HepG2 (cell line): Measurements from ENCODE around the gene MLN. TPM values are rescaled to one million over a fixed set of nuclear protein-coding genes. Genes with fewer than 3 reads are reported as not detected.
A peak's percentile ranks its signal among the peaks of the same experiment; 100 is the strongest.

Experiments used
- ATAC-seq: fragments of 200-7000 bp; cut with Tn5 transposase; 3 replicates; pipeline ENCODE4 v1.9.1; 2020; ENCODE audit warnings: mild to moderate bottlenecking, moderate library complexity
- BruUV-seq: library from RNA; stranded (reverse); fragments of 400-500 nt; replicated peaks from 2 replicates; lab custom pipeline; 2021; lab: Mats Ljungman, UMichigan
- CTCF ChIA-PET: fragments of 300-600 bp; formaldehyde crosslinking; extraction: SDS; loops from one replicate; lab custom pipeline; 2021; ENCODE audit warnings: low total read pairs, inconsistent platforms, low intra/inter-chr PET ratio; lab: Yijun Ruan, JAX
- POLR2A ChIA-PET: fragments of 350-600 bp; sonication (Branson Sonifier 250); formaldehyde crosslinking; loops from one replicate; lab custom pipeline; 2020; ENCODE audit warnings: antibody characterized with exemption, inconsistent platforms; lab: Yijun Ruan, JAX
- DNase-seq: peaks from one replicate; pipeline ENCODE4 v3.0.0-alpha.2; 2015; ENCODE audit warnings: low spot score
- FAIRE-seq: peaks from 3 replicates; lab custom pipeline; 2011; peaks lifted over from hg19 to GRCh38; lab: Jason Lieb, UNC
- H2AFZ ChIP-seq: one replicate; pipeline ENCODE4 v1.6.1; 2011; ENCODE audit warnings: low read length, inconsistent platforms
- H3K27ac ChIP-seq: fragments of 300-600 bp; 3 replicates; pipeline ENCODE4 v1.8.0; 2011; ENCODE audit warnings: mixed run types, mild to moderate bottlenecking, mixed read lengths, low read length, inconsistent platforms; ENCODE audit not compliant: insufficient read depth; ENCODE audit errors: extremely low read length
- H3K27me3 ChIP-seq, 2 experiments: fragments of 200-600 bp in 1 of 2; 2 replicates in 1 of 2; 3 replicates in 1 of 2; pipeline versions ENCODE4 v1.6.0 to v1.8.0; 2011; ENCODE audit warnings: low read length in 2 of 2, mild to moderate bottlenecking in 2 of 2, moderate library complexity in 2 of 2, inconsistent platforms in 1 of 2; ENCODE audit not compliant: insufficient read depth in 2 of 2, control insufficient read depth in 1 of 2
- H3K36me3 ChIP-seq, 2 experiments: fragments of 200-600 bp in 1 of 2; replicated peaks in 1 of 2; 2 replicates in 1 of 2; 3 replicates in 1 of 2; pipeline versions ENCODE4 v1.5.1 to v1.8.0; 2011; ENCODE audit warnings: low read length in 2 of 2, inconsistent platforms in 1 of 2; ENCODE audit not compliant: insufficient read depth in 2 of 2, control insufficient read depth in 1 of 2
- H3K4me1 ChIP-seq: 2 replicates; pipeline ENCODE4 v1.5.1; 2012; ENCODE audit warnings: low read length, inconsistent platforms; ENCODE audit not compliant: insufficient read depth
- H3K4me2 ChIP-seq: 2 replicates; pipeline ENCODE4 v1.6.0; 2011; ENCODE audit warnings: low read depth, low read length, inconsistent platforms
- H3K4me3 ChIP-seq, 3 experiments: fragments of 200-600 bp in 1 of 3; sonication (generic), shearing (Covaris generic) in 1 of 3; replicated peaks in 1 of 3; 2 replicates each; pipeline ENCODE4 v1.5.1; 2011 to 2016; ENCODE audit warnings: low read length in 3 of 3, inconsistent platforms in 2 of 3, low read depth in 2 of 3, mild to moderate bottlenecking in 2 of 3, control low read depth in 1 of 3, mixed read lengths in 1 of 3; ENCODE audit not compliant: insufficient read depth in 1 of 3
- H3K79me2 ChIP-seq: one replicate; pipeline ENCODE4 v1.6.1; 2011; ENCODE audit warnings: low read length, inconsistent platforms; ENCODE audit not compliant: insufficient read depth
- H3K9ac ChIP-seq: 2 replicates; pipeline ENCODE4 v1.6.0; 2011; ENCODE audit warnings: mild to moderate bottlenecking, low read depth, low read length, inconsistent platforms; ENCODE audit not compliant: insufficient read depth
- H3K9me3 ChIP-seq: 2 replicates; pipeline ENCODE4 v1.5.1; 2012; ENCODE audit warnings: mild to moderate bottlenecking, low read length
- H4K20me1 ChIP-seq: 2 replicates; pipeline ENCODE4 v1.6.0; 2011; ENCODE audit warnings: inconsistent platforms, mild to moderate bottlenecking, low read length, moderate library complexity; ENCODE audit not compliant: insufficient read depth
- GTF3A ChIP-seq: sonication (generic); formaldehyde crosslinking; conservative IDR thresholded peaks from 2 replicates; pipeline ENCODE4 v1.4.0; 2020; ENCODE audit warnings: mild to moderate bottlenecking, missing genetic modification reagents
- HNRNPL ChIP-seq: fragments of 200-400 bp; formaldehyde crosslinking; IDR thresholded peaks from 2 replicates; pipeline ENCODE4 v1.6.1; 2017; ENCODE audit warnings: mild to moderate bottlenecking, low read depth, low read length
- MAFF ChIP-seq: IDR thresholded peaks from 2 replicates; pipeline ENCODE4 v1.6.1; 2011; ENCODE audit warnings: low read depth, low read length, improper control_type of control experiment
- MAFK ChIP-seq, 2 experiments: IDR thresholded peaks in 1 of 2; conservative IDR thresholded peaks in 1 of 2; 2 replicates each; pipeline ENCODE4 v1.6.1; 2011; ENCODE audit warnings: improper control_type of control experiment in 2 of 2, low read length in 2 of 2
- NFE2L2 ChIP-seq: fragments of 150-350 bp; IDR thresholded peaks from 2 replicates; pipeline ENCODE4 v1.6.1; 2014; ENCODE audit warnings: low read length
- PHF8 ChIP-seq: sonication (generic); formaldehyde crosslinking; IDR thresholded peaks from 2 replicates; pipeline ENCODE4 v1.5.0; 2020; ENCODE audit warnings: missing genetic modification reagents
- TIGD3 ChIP-seq: sonication (generic); formaldehyde crosslinking; IDR thresholded peaks from 2 replicates; pipeline ENCODE4 v1.5.1; 2020; ENCODE audit warnings: mild to moderate bottlenecking, missing genetic modification reagents, borderline replicate concordance
- TOPORS ChIP-seq: sonication (generic); formaldehyde crosslinking; IDR thresholded peaks from 2 replicates; pipeline ENCODE4 v1.8.0; 2023; ENCODE audit warnings: mild to moderate bottlenecking, missing genetic modification reagents
- WIZ ChIP-seq: sonication (generic); formaldehyde crosslinking; IDR thresholded peaks from 2 replicates; pipeline ENCODE4 v1.5.1; 2020; ENCODE audit warnings: mild to moderate bottlenecking, missing genetic modification reagents
- ZNF768 ChIP-seq: sonication (generic); formaldehyde crosslinking; IDR thresholded peaks from 2 replicates; pipeline ENCODE4 v1.4.0; 2020; ENCODE audit warnings: missing genetic modification reagents
- ZNF883 ChIP-seq: sonication (generic); formaldehyde crosslinking; IDR thresholded peaks from 2 replicates; pipeline ENCODE4 v1.5.1; 2020; ENCODE audit warnings: mild to moderate bottlenecking, missing genetic modification reagents; ENCODE audit errors: not compliant biosample characterization
- WGBS: methylation state at CpG from one replicate; pipeline ENCODE4 v1.1.6; 2017; ENCODE audit warnings: low lambda C conversion rate; 5-methylcytosine and 5-hydroxymethylcytosine counted together
- in situ Hi-C: cut with HindIII; loops from 2 replicates; pipeline ENCODE4 v1.10.0; 2017; ENCODE audit warnings: low pct_unique_long_range_greater_than_20kb; ENCODE audit not compliant: extremely low pct_ligation_motif_present
- intact Hi-C: fragments of 100-400 bp; cut with micrococcal nuclease; formaldehyde crosslinking; loops from one replicate; pipeline ENCODE4 v1.10.0; 2022; ENCODE audit not compliant: unreplicated experiment
- polyA plus RNA-seq, 8 experiments: library from polyadenylated mRNA; depleted of rRNA in 3 of 8; stranded (reverse) in 7 of 8; unstranded in 1 of 8; fragments of >200 nt; fragmentation: Illumina TruSeq in 4 of 8; extraction: Trizol in 4 of 8; gene quantifications; 2 replicates each; pipeline versions ENCODE4 v1.2.1 to v1.2.3, GENCODE V29; 2011 to 2016; ENCODE audit warnings: low read depth in 4 of 8, missing spikeins in 1 of 8, mixed read lengths in 1 of 8; ENCODE audit not compliant: insufficient read depth in 1 of 8
- total RNA-seq, 5 experiments: library from RNA; depleted of rRNA; stranded (reverse); fragments of >200 nt; fragmentation: Illumina TruSeq; extraction: Trizol; gene quantifications; 2 replicates each; pipeline ENCODE4 v1.2.3, GENCODE V29; 2016; ENCODE audit warnings: low read depth in 1 of 5
- TF ChIP-seq, protein P1 (sequence below): sonication (generic); formaldehyde crosslinking; IDR thresholded peaks from 2 replicates; pipeline ENCODE4 v1.8.0; 2022; ENCODE audit warnings: missing genetic modification reagents, mild to moderate bottlenecking, moderate library complexity, borderline replicate concordance

The MLN gene
- total and polyA plus RNA-seq, 2 of the 13 experiments (the other 11 are each of a cell fraction or from before 2014, with no cell fraction given), result not detected

DNA sequence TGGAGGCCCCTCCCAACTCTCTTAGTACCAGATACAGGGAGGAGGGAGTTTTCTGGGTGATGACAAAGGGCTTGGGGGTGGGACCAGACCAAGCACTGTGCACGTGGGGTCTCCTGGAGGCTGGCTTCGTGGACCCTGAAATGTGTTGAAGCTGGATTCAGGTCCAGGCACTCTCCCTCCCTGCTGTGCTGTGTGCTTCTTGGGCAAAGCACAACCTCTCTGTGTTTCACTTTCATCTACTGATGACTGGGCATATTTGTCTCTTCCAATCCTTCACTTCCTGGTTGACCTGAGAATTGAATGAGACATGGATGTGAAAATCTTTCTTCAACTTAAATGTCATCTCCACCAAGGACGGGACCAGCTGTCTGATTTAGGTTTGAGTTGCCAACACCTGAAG is 14.5 kb upstream of the MLN start:
- no peaks in the 10 kb centered on the region for H3K36me3 ChIP-seq
- H3K79me2 ChIP-seq, result no peaks in the 10 kb centered on the region
- peaks cover 8 to 44% of the 10 kb centered on the region in 2 experiments; a peak in 4 of 5 replicates for H3K27me3 ChIP-seq
- no peak for FAIRE-seq
- no TSS peak for BruUV-seq
- 12% methylated on average over 3 of the region's 3 CpGs for WGBS
- no peak overlapping the region for H2AFZ ChIP-seq
- TF ChIP-seq PHF8 (CRISPR knock-in tag), result no peak
- peak; percentile 55 to 67 for TF ChIP-seq MAFK (conservative IDR thresholded peaks at IDR 0.05 in 1 of 2, IDR thresholded peaks at IDR 0.05 in 1 of 2; ENCODE audit: low read length in 2 of 2)
- no peak for TF ChIP-seq TOPORS (CRISPR knock-in tag)
- TF ChIP-seq WIZ (CRISPR knock-in tag), result no peak
- TF ChIP-seq NFE2L2, result peak; percentile 17; the same call in 1 of the 2 replicates
- TF ChIP-seq ZNF883 (CRISPR knock-in tag), result no peak
- peak; percentile 85 for TF ChIP-seq ZNF768 (CRISPR knock-in tag)
- no peak for TF ChIP-seq TIGD3 (CRISPR knock-in tag)
- peak; percentile 58; the same call in 1 of the 2 replicates for TF ChIP-seq MAFF
- TF ChIP-seq, protein P1, sequence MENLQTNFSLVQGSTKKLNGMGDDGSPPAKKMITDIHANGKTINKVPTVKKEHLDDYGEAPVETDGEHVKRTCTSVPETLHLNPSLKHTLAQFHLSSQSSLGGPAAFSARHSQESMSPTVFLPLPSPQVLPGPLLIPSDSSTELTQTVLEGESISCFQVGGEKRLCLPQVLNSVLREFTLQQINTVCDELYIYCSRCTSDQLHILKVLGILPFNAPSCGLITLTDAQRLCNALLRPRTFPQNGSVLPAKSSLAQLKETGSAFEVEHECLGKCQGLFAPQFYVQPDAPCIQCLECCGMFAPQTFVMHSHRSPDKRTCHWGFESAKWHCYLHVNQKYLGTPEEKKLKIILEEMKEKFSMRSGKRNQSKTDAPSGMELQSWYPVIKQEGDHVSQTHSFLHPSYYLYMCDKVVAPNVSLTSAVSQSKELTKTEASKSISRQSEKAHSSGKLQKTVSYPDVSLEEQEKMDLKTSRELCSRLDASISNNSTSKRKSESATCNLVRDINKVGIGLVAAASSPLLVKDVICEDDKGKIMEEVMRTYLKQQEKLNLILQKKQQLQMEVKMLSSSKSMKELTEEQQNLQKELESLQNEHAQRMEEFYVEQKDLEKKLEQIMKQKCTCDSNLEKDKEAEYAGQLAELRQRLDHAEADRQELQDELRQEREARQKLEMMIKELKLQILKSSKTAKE, result no peak
- TF ChIP-seq GTF3A, result no peak
- no peak for TF ChIP-seq HNRNPL
- TF ChIP-seq, all 625 proteins: peak for 4
- ChIA-PET POLR2A (interaction anchor here (1.7 kb wide), 1 partner anchor 21 kb away, joined by 4 read pairs; no protein-coding TSS in a partner anchor), CTCF (no interaction called here)
- ATAC-seq (no peak), DNase-seq (no peak)
- intact Hi-C loops (no loop called here), in situ Hi-C loops (no loop called here)
- H3K27ac ChIP-seq, result no peak overlapping the region
- H3K4me3 ChIP-seq, result no peak overlapping the region
- H3K9me3 ChIP-seq, result no peaks in the 10 kb centered on the region
- no peak overlapping the region for H3K9ac ChIP-seq
- H3K4me1 ChIP-seq, result peaks cover 9% of the 10 kb centered on the region
- no peak overlapping the region for H3K4me2 ChIP-seq
- 0 out of 2 replicates have a peak, but pooled peaks cover 4% of the 10 kb centered on the region for H4K20me1 ChIP-seq
